Smooth muscle cell (in vitro differentiated cells): ENCODE data around the gene CDR2. TPM values are rescaled to one million over a fixed set of nuclear protein-coding genes. Genes with fewer than 3 reads are reported as not detected.

Experiments used
- DNase-seq: peaks from one replicate; lab custom pipeline; 2025; ENCODE audit not compliant: unreplicated experiment; lab: John Stamatoyannopoulos, UW
- H2AFZ ChIP-seq: fragments of 200-600 bp; sonication (generic); 2 replicates; pipeline ENCODE4 v1.6.0; 2016; ENCODE audit warnings: antibody characterized with exemption, low read depth, mild to moderate bottlenecking
- H3F3A ChIP-seq: fragments of 200-600 bp; sonication (generic); 2 replicates; pipeline ENCODE4 v1.6.0; 2017; ENCODE audit warnings: antibody characterized with exemption, low read depth
- H3K27ac ChIP-seq: fragments of 200-600 bp; sonication (generic); 2 replicates; pipeline ENCODE4 v1.5.1; 2016; ENCODE audit warnings: low read depth, mild to moderate bottlenecking
- H3K27me3 ChIP-seq: fragments of 200-600 bp; sonication (generic); 2 replicates; pipeline ENCODE4 v1.6.1; 2016; ENCODE audit warnings: low read depth, mild to moderate bottlenecking
- H3K36me3 ChIP-seq: fragments of 200-600 bp; sonication (generic); 2 replicates; pipeline ENCODE4 v1.5.1; 2016; ENCODE audit warnings: low read depth
- H3K4me1 ChIP-seq: fragments of 200-600 bp; sonication (generic); 2 replicates; pipeline ENCODE4 v1.5.1; 2016; ENCODE audit warnings: low read depth
- H3K4me2 ChIP-seq: fragments of 200-600 bp; sonication (generic); 2 replicates; pipeline ENCODE4 v1.6.0; 2016; ENCODE audit warnings: mild to moderate bottlenecking
- H3K4me3 ChIP-seq: fragments of 200-600 bp; sonication (generic); 2 replicates; pipeline ENCODE4 v1.5.1; 2016; ENCODE audit warnings: mild to moderate bottlenecking
- H3K79me2 ChIP-seq: fragments of 200-600 bp; sonication (generic); 2 replicates; pipeline ENCODE4 v1.6.0; 2016; ENCODE audit warnings: low read depth, mild to moderate bottlenecking
- H3K9ac ChIP-seq: fragments of 200-600 bp; sonication (generic); 2 replicates; pipeline ENCODE4 v1.6.0; 2016; ENCODE audit warnings: low read depth
- H3K9me3 ChIP-seq: fragments of 200-600 bp; sonication (generic); replicated peaks from 2 replicates; pipeline ENCODE4 v1.5.1; 2016; ENCODE audit warnings: low read depth
- H4K20me1 ChIP-seq: fragments of 200-600 bp; sonication (generic); 2 replicates; pipeline ENCODE4 v1.6.0; 2016; ENCODE audit warnings: low read depth
- WGBS: methylation state at CpG from one replicate; pipeline ENCODE4 v1.1.7; 2016; ENCODE audit warnings: low lambda C conversion rate; 5-methylcytosine and 5-hydroxymethylcytosine counted together
- polyA plus RNA-seq: library from polyadenylated mRNA; unstranded; fragments of >200 nt; fragmentation: Nextera tagmentation; extraction: Ambion mirVana; gene quantifications from 2 replicates; pipeline ENCODE4 v1.2.1, GENCODE V29; 2016
- total RNA-seq: library from RNA; depleted of rRNA; stranded (reverse); fragments of >200 nt; gene quantifications from 2 replicates; pipeline ENCODE4 v1.2.3, GENCODE V29; 2014
- TF ChIP-seq, protein P1 (sequence below): fragments of 200-600 bp; sonication (generic); IDR thresholded peaks from 2 replicates; pipeline ENCODE4 v1.5.1; 2017; ENCODE audit warnings: borderline replicate concordance, mild to moderate bottlenecking, antibody characterized with exemption; ENCODE audit not compliant: insufficient read depth, poor library complexity, severe bottlenecking

CDR2 gene
- total and polyA plus RNA-seq, 2 experiments from 2014 or later: 47.4 to 67.3 TPM

DNA sequence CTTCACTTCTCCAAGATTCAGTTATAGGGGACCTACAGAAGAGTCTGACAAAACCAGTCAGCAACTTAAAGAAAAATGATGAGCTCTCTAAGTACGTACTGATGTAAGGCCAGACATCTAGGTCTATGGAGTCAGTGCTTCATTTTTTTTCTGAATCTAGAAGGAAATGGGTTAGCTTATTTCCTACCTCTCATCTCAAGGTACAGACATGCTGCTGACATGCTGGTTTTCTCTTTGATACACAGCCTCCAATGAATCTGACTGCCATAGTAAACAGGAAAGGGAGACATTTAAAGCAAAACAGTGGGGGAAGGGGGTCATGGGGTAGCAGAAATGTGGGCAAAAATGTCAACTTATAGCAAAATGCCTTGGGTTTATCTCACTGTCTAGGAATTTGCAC, 16.4 kb downstream of the CDR2 start:
- Histone ChIP-seq H4K20me1 (peaks cover 97% of the 10 kb centered on the region), H3K9ac (peak overlapping the region; percentile 41), H3K9me3 (no peaks in the 10 kb centered on the region), H3F3A (peaks cover 31% of the 10 kb centered on the region), H2AFZ (no peak overlapping the region), H3K4me3 (no peak overlapping the region), H3K36me3 (peaks cover 7% of the 10 kb centered on the region), H3K4me1 (peaks cover 17% of the 10 kb centered on the region), H3K27ac (peak overlapping the region; percentile 91), H3K27me3 (no peaks in the 10 kb centered on the region), H3K4me2 (peak overlapping the region; percentile 51), H3K79me2 (peaks cover 84% of the 10 kb centered on the region)
- WGBS: 66% methylated on average over 1 of the region's 1 CpG
- DNase-seq: no peak
- TF ChIP-seq, protein P1, sequence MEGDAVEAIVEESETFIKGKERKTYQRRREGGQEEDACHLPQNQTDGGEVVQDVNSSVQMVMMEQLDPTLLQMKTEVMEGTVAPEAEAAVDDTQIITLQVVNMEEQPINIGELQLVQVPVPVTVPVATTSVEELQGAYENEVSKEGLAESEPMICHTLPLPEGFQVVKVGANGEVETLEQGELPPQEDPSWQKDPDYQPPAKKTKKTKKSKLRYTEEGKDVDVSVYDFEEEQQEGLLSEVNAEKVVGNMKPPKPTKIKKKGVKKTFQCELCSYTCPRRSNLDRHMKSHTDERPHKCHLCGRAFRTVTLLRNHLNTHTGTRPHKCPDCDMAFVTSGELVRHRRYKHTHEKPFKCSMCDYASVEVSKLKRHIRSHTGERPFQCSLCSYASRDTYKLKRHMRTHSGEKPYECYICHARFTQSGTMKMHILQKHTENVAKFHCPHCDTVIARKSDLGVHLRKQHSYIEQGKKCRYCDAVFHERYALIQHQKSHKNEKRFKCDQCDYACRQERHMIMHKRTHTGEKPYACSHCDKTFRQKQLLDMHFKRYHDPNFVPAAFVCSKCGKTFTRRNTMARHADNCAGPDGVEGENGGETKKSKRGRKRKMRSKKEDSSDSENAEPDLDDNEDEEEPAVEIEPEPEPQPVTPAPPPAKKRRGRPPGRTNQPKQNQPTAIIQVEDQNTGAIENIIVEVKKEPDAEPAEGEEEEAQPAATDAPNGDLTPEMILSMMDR: no peak

GRCh38 chr16:22357635-22357971, 16.8 kb downstream of the CDR2 start:
- Histone ChIP-seq H3K9me3 (no peaks in the 10 kb centered on the region), H4K20me1 (peaks cover 97% of the 10 kb centered on the region), H3K27me3 (no peaks in the 10 kb centered on the region), H3K79me2 (peaks cover 81% of the 10 kb centered on the region), H3K4me1 (peaks cover 17% of the 10 kb centered on the region), H3K9ac (peak overlapping the region; percentile 41), H3K4me3 (no peak overlapping the region), H2AFZ (no peak overlapping the region), H3F3A (peaks cover 31% of the 10 kb centered on the region), H3K4me2 (peak overlapping the region; percentile 51), H3K27ac (peak overlapping the region; percentile 91), H3K36me3 (peaks cover 6% of the 10 kb centered on the region)
- DNase-seq: no peak
- TF ChIP-seq, protein P1: no peak
- WGBS: 80% methylated on average over 1 of the region's 1 CpG

DNA sequence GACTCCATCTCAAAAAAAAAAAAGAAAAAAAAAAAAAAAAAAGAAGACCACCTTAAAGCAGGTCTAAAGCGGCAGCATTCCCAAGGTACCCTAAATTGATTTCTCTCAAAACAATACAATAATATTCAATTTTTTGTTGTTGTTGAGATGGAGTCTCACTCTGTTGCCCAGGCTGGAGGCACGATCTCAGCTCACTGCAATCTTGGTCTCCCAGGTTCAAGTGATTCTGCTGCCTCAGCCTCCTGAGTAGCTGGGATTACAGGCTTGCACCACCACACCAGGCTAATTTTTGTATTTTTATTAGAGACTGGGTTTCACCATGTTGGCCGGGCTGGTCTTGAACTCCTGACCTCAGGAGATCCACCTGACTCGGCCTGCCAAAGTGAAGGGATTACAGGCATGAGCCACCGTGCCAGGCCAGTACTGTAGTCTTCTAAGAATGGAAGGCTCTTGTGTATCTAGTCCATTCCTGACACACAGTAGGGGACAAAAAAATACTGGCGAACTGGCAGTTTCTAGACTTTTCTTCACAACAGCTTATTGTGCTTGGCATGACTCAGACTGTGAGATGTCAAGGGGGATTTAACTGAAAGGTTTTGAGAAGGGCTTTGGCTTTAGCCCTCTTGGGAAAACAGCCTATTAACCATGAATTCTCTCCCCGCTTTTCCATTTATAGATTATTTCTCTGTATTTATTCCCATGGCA, 17.3 kb downstream of the CDR2 start:
- H3K9me3 ChIP-seq: no peaks in the 10 kb centered on the region
- no peak overlapping the region for H2AFZ ChIP-seq
- H3K4me3 ChIP-seq: no peak overlapping the region
- H3K36me3 ChIP-seq: peaks cover under 1% of the 10 kb centered on the region
- peaks cover 17% of the 10 kb centered on the region for H3K4me1 ChIP-seq
- H3K27me3 ChIP-seq: no peaks in the 10 kb centered on the region
- TF ChIP-seq, protein P1: no peak
- peak overlapping the region; percentile 91 for H3K27ac ChIP-seq
- peak overlapping the region; percentile 41 for H3K9ac ChIP-seq
- peaks cover 25% of the 10 kb centered on the region for H3F3A ChIP-seq
- H4K20me1 ChIP-seq: peaks cover 97% of the 10 kb centered on the region
- DNase-seq: no peak
- peaks cover 81% of the 10 kb centered on the region for H3K79me2 ChIP-seq
- H3K4me2 ChIP-seq: peak overlapping the region; percentile 51
- WGBS: 85% methylated on average over 7 of the region's 7 CpGs

DNA sequence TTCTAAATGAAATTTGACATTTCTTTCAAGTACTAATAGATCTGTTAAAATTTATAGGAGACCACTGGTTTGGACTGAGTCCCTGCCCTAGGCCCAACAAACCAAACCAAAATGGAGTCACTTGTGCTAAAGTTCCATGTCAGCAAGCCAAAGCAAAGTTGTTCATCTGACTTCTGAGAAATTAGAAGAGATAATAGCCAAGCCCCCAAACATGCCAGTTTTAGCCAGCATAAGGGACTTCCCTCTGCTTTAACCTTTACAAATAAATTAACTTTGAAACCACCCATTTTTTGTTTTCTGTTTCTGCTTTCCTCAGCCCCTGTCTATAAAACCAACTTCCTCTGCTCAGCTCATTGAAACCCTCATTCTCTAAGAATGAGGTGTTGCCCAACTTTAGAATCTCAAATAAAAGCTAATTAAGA, 18.9 kb downstream of the CDR2 start:
- TF ChIP-seq, protein P1: no peak
- Histone ChIP-seq H3K27ac (peak overlapping the region; percentile 21), H3K4me3 (no peak overlapping the region), H3K4me1 (peaks cover 17% of the 10 kb centered on the region), H3F3A (peaks cover 24% of the 10 kb centered on the region), H4K20me1 (peaks cover 100% of the 10 kb centered on the region), H3K79me2 (peaks cover 84% of the 10 kb centered on the region), H3K9me3 (no peaks in the 10 kb centered on the region), H3K9ac (no peak overlapping the region), H3K27me3 (no peaks in the 10 kb centered on the region), H3K36me3 (peaks cover 6% of the 10 kb centered on the region), H2AFZ (no peak overlapping the region), H3K4me2 (no peak overlapping the region)
- DNase-seq: no peak
